ENCODE data around the gene KCP. TPM values are rescaled to one million over a fixed set of nuclear protein-coding genes. Genes with fewer than 3 reads are reported as not detected.

The KCP gene
- polyA plus RNA-seq, 1 of the 3 experiments (the other 2 are of a cell fraction): not detected

GRCh38 chr7:128841171-128841690 is 69.3 kb downstream of the KCP start:
- Histone ChIP-seq H3K4me3 (ENCODE audit: low read depth in 2 of 2, low read length in 1 of 2) (no peak overlapping the region), H3K79me2 (ENCODE audit: insufficient read depth) (peaks cover 26% of the 10 kb centered on the region; the same call in 1 of the 2 replicates), H2AFZ (ENCODE audit: low read depth) (no peak overlapping the region), H3K9ac (no peak overlapping the region), H3K9me2 (no peaks in the 10 kb centered on the region), H3K27me3 (ENCODE audit: insufficient read depth) (no peaks in the 10 kb centered on the region), H3K9me3 (no peaks in the 10 kb centered on the region), H3K36me3 (replicated peaks in 1 of 2; ENCODE audit: control insufficient read depth in 1 of 2, insufficient read depth in 2 of 2, low read length in 1 of 2) (peaks cover 81 to 92% of the 10 kb centered on the region in 2 experiments), H4K20me1 (ENCODE audit: insufficient read depth) (peaks cover 79% of the 10 kb centered on the region), H3F3A (replicated peaks; ENCODE audit: insufficient read depth) (peaks cover 3% of the 10 kb centered on the region), H3K4me1 (ENCODE audit: control insufficient read depth in 1 of 2, insufficient read depth in 2 of 2, low read depth in 1 of 2, low read length in 1 of 2) (peaks cover 0 to 3% of the 10 kb centered on the region in 2 experiments; a peak in 1 of 4 replicates), H3K4me2 (no peak overlapping the region), H3K27ac (ENCODE audit: low read depth in 2 of 2, low read length in 1 of 2) (no peak overlapping the region)
- WGBS (ENCODE audit: low lambda C conversion rate): 95% methylated on average over 16 of the region's 17 CpGs
- ChIA-PET CTCF (interaction anchor here (0.6 to 2.4 kb wide), 7 partner anchors 9 to 42 kb away, joined by 3 to 9 read pairs (median 3); no protein-coding TSS in a partner anchor), POLR2A (no interaction called here)
- DNase-seq: no peak
- no peak for TF ChIP-seq EZH2phosphoT487 (IDR thresholded peaks at IDR 0.05; ENCODE audit: borderline replicate concordance, low read depth)
- TF ChIP-seq MEF2A (IDR thresholded peaks at IDR 0.05; ENCODE audit: borderline replicate concordance, low read depth): no peak
- TF ChIP-seq, protein P1, sequence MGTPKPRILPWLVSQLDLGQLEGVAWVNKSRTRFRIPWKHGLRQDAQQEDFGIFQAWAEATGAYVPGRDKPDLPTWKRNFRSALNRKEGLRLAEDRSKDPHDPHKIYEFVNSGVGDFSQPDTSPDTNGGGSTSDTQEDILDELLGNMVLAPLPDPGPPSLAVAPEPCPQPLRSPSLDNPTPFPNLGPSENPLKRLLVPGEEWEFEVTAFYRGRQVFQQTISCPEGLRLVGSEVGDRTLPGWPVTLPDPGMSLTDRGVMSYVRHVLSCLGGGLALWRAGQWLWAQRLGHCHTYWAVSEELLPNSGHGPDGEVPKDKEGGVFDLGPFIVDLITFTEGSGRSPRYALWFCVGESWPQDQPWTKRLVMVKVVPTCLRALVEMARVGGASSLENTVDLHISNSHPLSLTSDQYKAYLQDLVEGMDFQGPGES (IDR thresholded peaks at IDR 0.05; ENCODE audit: low read depth, low read length): no peak
- no peak for TF ChIP-seq CHD2 (IDR thresholded peaks at IDR 0.05; ENCODE audit: low read length, partially characterized antibody)
- TF ChIP-seq, protein P2, sequence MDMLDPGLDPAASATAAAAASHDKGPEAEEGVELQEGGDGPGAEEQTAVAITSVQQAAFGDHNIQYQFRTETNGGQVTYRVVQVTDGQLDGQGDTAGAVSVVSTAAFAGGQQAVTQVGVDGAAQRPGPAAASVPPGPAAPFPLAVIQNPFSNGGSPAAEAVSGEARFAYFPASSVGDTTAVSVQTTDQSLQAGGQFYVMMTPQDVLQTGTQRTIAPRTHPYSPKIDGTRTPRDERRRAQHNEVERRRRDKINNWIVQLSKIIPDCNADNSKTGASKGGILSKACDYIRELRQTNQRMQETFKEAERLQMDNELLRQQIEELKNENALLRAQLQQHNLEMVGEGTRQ (IDR thresholded peaks at IDR 0.05; ENCODE audit: borderline replicate concordance, low read depth, low read length): no peak
- no peak for TF ChIP-seq REST (IDR thresholded peaks at IDR 0.05; ENCODE audit: low read depth, low read length)
- no peak for TF ChIP-seq MXI1 (IDR thresholded peaks at IDR 0.05; ENCODE audit: low read depth, low read length)
- no peak for TF ChIP-seq FOXM1 (IDR thresholded peaks at IDR 0.05; ENCODE audit: low read depth)
- no peak for TF ChIP-seq TEAD4 (IDR thresholded peaks at IDR 0.05; ENCODE audit: borderline replicate concordance, insufficient read depth)
- no peak for TF ChIP-seq YY1 (IDR thresholded peaks at IDR 0.05; ENCODE audit: low read depth)

Data from SK-N-SH (cell line).